ENCODE data around the gene KRTAP12-4.
A peak's percentile ranks its signal among the peaks of the same experiment; 100 is the strongest.

KRTAP12-4 gene

GRCh38 chr21:44614161-44614631, 40.3 kb downstream of the KRTAP12-4 start:
- H3K4me3 ChIP-seq (ENCODE audit: severe bottlenecking) = no peak overlapping the region
- H3K36me3 ChIP-seq (ENCODE audit: low read depth) = no peaks in the 10 kb centered on the region
- TF ChIP-seq, protein P1, sequence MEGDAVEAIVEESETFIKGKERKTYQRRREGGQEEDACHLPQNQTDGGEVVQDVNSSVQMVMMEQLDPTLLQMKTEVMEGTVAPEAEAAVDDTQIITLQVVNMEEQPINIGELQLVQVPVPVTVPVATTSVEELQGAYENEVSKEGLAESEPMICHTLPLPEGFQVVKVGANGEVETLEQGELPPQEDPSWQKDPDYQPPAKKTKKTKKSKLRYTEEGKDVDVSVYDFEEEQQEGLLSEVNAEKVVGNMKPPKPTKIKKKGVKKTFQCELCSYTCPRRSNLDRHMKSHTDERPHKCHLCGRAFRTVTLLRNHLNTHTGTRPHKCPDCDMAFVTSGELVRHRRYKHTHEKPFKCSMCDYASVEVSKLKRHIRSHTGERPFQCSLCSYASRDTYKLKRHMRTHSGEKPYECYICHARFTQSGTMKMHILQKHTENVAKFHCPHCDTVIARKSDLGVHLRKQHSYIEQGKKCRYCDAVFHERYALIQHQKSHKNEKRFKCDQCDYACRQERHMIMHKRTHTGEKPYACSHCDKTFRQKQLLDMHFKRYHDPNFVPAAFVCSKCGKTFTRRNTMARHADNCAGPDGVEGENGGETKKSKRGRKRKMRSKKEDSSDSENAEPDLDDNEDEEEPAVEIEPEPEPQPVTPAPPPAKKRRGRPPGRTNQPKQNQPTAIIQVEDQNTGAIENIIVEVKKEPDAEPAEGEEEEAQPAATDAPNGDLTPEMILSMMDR (IDR thresholded peaks at IDR 0.05; ENCODE audit: poor library complexity, severe bottlenecking) = no peak
- H3K27ac ChIP-seq (ENCODE audit: poor library complexity, severe bottlenecking) = no peak overlapping the region
- peak; percentile 23 for DNase-seq (ENCODE audit: low spot score)
- no peak for ATAC-seq (ENCODE audit: low read depth)
- H3K9me3 ChIP-seq (ENCODE audit: severe bottlenecking) = no peaks in the 10 kb centered on the region
- H3K27me3 ChIP-seq (ENCODE audit: insufficient read depth, poor library complexity, severe bottlenecking) = peaks cover 21% of the 10 kb centered on the region
- H3K4me1 ChIP-seq (ENCODE audit: insufficient read depth, poor library complexity, severe bottlenecking) = no peaks in the 10 kb centered on the region

DNA sequence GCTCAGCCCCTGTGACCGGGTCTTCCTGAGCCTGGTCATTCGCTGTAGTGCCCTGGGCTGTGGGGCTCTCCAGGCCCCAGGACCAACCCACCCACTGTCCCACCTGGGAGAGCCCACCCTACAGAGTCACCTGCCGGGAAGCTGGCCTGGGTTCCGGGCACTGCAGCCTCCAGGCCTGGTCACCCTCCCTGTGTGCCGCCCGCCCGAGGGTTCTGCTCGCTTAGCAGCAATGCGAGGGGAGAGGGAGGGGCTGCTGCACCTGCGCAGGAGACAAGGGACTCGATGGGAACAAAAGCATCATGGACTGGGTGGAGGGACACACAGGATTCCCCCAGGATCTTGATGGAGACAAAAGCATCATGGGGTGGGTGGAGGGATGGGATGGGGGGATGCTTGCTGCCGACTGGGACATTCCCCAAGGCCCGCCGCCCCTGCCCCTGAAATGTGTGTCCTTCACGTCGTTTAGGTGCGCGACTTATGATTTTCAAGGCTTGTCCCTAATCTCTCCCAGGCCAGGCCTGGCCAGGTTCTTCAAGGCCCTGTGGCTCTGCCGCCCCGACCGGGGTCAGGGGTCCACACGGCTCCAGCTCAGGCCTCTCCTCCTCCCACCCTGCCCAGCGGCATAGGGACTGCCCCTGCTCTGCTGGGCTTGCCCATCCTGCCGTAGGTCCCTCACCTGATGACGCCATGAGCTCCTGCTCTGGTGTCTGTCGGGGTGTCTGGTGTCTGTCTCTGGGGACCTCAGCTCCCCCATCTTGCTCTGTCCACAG, 40.9 kb downstream of the KRTAP12-4 start:
- no peak overlapping the region for H3K27ac ChIP-seq (ENCODE audit: poor library complexity, severe bottlenecking)
- no peaks in the 10 kb centered on the region for H3K4me1 ChIP-seq (ENCODE audit: insufficient read depth, poor library complexity, severe bottlenecking)
- no peaks in the 10 kb centered on the region for H3K9me3 ChIP-seq (ENCODE audit: severe bottlenecking)
- DNase-seq (ENCODE audit: low spot score) (peak; percentile 27), ATAC-seq (ENCODE audit: low read depth) (no peak)
- TF ChIP-seq, protein P1 (IDR thresholded peaks at IDR 0.05; ENCODE audit: poor library complexity, severe bottlenecking) = no peak
- peaks cover 21% of the 10 kb centered on the region for H3K27me3 ChIP-seq (ENCODE audit: insufficient read depth, poor library complexity, severe bottlenecking)
- no peak overlapping the region for H3K4me3 ChIP-seq (ENCODE audit: severe bottlenecking)
- H3K36me3 ChIP-seq (ENCODE audit: low read depth) = no peaks in the 10 kb centered on the region

DNA sequence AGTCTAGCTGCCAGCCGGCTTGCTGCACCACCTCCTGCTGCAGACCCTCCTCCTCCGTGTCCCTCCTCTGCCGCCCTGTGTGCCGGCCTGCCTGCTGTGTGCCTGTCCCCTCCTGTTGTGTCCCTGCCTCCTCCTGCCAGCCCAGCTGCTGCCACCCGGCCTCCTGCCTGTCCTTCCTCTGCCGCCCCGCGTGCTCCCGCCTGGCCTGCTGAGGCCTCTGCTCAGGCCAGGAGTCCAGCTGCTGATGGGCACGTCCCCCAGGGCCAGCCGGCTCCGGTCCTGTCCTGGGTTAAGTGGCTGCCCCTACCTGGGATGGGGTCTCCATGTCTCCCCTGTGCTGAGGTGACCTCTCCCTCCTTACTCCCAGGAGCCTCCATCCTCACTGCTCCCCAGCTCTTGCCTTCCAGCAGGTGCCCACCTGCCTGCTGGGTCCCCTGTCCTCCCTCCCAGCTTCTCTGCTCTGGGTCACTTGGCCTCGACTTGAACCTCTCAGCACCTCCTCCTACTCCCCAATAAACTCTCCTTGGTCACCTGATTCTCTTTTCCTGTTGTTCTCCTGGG, 41.7 kb downstream of the KRTAP12-4 start:
- H3K36me3 ChIP-seq (ENCODE audit: low read depth) = no peaks in the 10 kb centered on the region
- TF ChIP-seq, protein P1 (IDR thresholded peaks at IDR 0.05; ENCODE audit: poor library complexity, severe bottlenecking) = no peak
- H3K27ac ChIP-seq (ENCODE audit: poor library complexity, severe bottlenecking) = no peak overlapping the region
- no peak overlapping the region for H3K4me3 ChIP-seq (ENCODE audit: severe bottlenecking)
- no peak for ATAC-seq (ENCODE audit: low read depth)
- no peaks in the 10 kb centered on the region for H3K4me1 ChIP-seq (ENCODE audit: insufficient read depth, poor library complexity, severe bottlenecking)
- peak; percentile 50 for DNase-seq (ENCODE audit: low spot score)
- peaks cover 21% of the 10 kb centered on the region for H3K27me3 ChIP-seq (ENCODE audit: insufficient read depth, poor library complexity, severe bottlenecking)
- H3K9me3 ChIP-seq (ENCODE audit: severe bottlenecking) = no peaks in the 10 kb centered on the region

GRCh38 chr21:44612029-44612486, 42.4 kb downstream of the KRTAP12-4 start, which contains the start of gene KRTAP10-8:
TSS of gene KRTAP10-8 (plus strand) at chr21:44612079. CDS start at chr21:44612101, 22 bp downstream.
- no peak for ATAC-seq (ENCODE audit: low read depth)
- Histone ChIP-seq H3K27me3 (ENCODE audit: insufficient read depth, poor library complexity, severe bottlenecking) (peaks cover 21% of the 10 kb centered on the region), H3K36me3 (ENCODE audit: low read depth) (no peaks in the 10 kb centered on the region), H3K27ac (ENCODE audit: poor library complexity, severe bottlenecking) (no peak within 1 kb of the TSS), H3K4me3 (ENCODE audit: severe bottlenecking) (no peak within 1 kb of the TSS), H3K9me3 (ENCODE audit: severe bottlenecking) (no peaks in the 10 kb centered on the region), H3K4me1 (ENCODE audit: insufficient read depth, poor library complexity, severe bottlenecking) (no peaks in the 10 kb centered on the region)
- peak; percentile 38 for DNase-seq (ENCODE audit: low spot score)
- TF ChIP-seq, protein P1 (IDR thresholded peaks at IDR 0.05; ENCODE audit: poor library complexity, severe bottlenecking) = no peak
